T-helper 2 cell treated with Interferon-gamma antibody and Interleukin-4, amounts not matched to agents 100 ng/mL and 5 ng/mL, for 36 hours (primary cell): Measurements from ENCODE around the gene HSPA12A. TPM values are rescaled to one million over a fixed set of nuclear protein-coding genes. Genes with fewer than 3 reads are reported as not detected.

ENCODE experiments used
- intact Hi-C: fragments of 100-400 bp; cut with micrococcal nuclease; formaldehyde crosslinking; loops from one replicate; pipeline ENCODE4 v1.15.1; 2023
- total RNA-seq: library from RNA; stranded (reverse); gene quantifications from 2 replicates; pipeline ENCODE4 v1.2.3, GENCODE V29; 2022

HSPA12A gene
- total RNA-seq, 1 donor from 2014 or later, result 0.09 TPM

GRCh38 chr10:116694243-116694926, 48.0 kb downstream of the HSPA12A start:
- intact Hi-C loops, result no loop called here

- intact Hi-C loops, result no loop called here
Measured at GRCh38 chr10:116692225-116692624, 50.1 kb downstream of the HSPA12A start.

GRCh38 chr10:116691635-116692034, 50.7 kb downstream of the HSPA12A start:
- intact Hi-C loops, result no loop called here

GRCh38 chr10:116690356-116691322, 51.7 kb downstream of the HSPA12A start:
- intact Hi-C loops, result no loop called here

GRCh38 chr10:116689744-116690143, 52.6 kb downstream of the HSPA12A start:
- intact Hi-C loops, result no loop called here

- intact Hi-C loops, result no loop called here
Measured at GRCh38 chr10:116688741-116689495, 53.4 kb downstream of the HSPA12A start.

GRCh38 chr10:116688241-116688711, 54.1 kb downstream of the HSPA12A start:
- intact Hi-C loops, result no loop called here

DNA sequence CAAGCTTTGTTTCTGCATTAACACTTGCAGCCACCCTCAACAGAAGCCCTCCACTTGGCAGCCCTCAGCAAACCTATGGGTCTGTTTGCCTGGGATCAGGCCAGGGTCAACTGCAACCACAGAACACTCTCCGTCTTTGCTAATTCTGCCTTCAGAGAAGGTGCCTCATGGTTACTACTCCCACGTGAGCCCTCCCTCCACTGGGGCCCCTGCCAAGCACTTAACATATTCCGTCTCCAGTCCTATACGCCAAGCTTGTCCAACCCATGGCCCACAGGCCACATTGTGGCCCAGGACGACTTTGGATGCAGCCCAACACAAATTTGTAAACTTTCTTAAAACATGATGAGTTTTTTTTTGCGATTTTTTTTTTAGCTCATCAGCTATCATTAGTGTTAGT, 54.7 kb downstream of the HSPA12A start:
- intact Hi-C loops, result no loop called here

DNA sequence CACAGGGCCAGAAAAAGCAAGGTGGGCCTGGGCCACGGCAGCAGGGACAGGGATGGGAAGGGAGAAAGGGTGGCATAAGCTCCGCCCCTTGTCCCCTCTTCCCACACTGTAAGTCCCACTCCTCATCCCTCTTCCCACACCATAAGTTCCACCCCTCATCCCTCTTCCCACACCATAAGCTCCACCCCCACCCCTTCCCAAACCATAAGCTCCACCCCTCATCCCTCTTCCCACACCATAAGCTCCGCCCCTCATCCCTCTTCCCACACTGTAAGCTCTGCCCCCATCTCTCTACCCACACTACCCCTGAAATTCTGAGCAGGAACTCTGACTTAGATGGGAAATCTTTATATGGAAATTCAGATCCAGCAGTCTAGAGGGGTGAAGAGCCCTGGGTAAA, 55.7 kb downstream of the HSPA12A start:
- intact Hi-C loops, result no loop called here

DNA sequence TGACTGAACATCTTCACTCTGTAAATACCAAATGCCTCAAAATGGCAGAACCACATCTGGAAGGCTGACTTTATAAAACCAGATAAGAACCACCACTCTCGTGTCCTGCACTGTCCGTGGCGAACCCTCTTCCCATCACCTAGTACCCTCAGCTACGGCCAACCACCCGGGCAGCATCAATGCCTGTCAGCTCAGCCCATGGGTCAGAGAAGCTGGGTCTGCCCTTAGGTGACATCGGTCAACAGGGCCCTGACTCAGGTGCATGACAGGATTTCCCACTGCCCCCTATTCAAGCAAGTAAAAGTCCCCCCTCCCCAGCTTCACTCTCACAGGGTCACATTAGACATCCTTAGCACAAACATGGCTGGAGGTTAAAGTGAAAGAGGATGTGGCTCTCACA, 56.6 kb downstream of the HSPA12A start:
- intact Hi-C loops, result no loop called here

GRCh38 chr10:116684781-116685180, 57.6 kb downstream of the HSPA12A start:
- intact Hi-C loops, result loop anchor here (5.0 kb wide), 1 partner anchor 318 kb away; no protein-coding TSS in a partner anchor

GRCh38 chr10:116683821-116684220, 58.5 kb downstream of the HSPA12A start:
- intact Hi-C loops, result loop anchor here (2.0 to 5.0 kb wide), 2 partner anchors 39 to 318 kb away; no protein-coding TSS in a partner anchor

GRCh38 chr10:116683166-116683565, 59.2 kb downstream of the HSPA12A start:
- intact Hi-C loops, result loop anchor here (2.0 to 5.0 kb wide), 2 partner anchors 40 to 319 kb away; no protein-coding TSS in a partner anchor

DNA sequence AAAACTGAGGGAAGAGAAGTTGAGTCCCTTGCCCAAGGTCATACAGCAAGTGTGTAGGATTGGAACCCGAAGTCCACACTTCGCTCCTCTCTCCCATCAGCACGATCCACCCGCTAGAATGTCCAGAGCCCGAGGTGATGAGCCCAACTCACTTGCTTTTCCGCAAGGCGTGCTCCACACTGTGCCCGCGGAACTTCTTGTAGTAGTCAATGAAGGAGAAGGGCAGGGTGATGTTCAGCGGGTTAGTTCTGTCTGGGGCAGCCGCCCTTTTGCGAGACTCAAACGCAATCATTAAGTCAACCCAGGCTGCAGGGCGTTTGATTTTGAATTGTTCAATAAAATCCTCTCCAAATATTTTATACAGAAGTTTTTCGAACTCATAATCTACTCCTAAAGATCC, 63.0 kb downstream of the HSPA12A start:
- intact Hi-C loops, result no loop called here

DNA sequence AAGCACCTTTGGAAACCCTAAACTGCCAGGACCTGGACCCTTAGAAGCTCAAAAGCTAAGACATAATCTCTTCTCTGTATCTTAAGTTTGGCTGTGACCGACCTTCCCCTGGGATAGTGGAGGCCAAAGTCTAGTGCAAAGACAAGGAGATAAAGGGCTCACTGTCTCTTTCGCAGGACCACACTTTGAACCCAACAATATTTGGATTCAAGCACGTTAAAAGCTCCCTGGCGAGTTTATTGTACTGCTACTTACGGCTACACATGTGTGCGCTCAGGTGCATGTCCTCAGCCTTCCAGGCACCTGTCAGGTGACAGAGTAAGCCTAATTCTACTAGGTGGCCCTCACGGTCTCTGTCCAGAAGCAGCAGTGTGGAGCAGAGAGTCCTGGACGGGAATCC, 65.7 kb downstream of the HSPA12A start:
- intact Hi-C loops, result no loop called here

DNA sequence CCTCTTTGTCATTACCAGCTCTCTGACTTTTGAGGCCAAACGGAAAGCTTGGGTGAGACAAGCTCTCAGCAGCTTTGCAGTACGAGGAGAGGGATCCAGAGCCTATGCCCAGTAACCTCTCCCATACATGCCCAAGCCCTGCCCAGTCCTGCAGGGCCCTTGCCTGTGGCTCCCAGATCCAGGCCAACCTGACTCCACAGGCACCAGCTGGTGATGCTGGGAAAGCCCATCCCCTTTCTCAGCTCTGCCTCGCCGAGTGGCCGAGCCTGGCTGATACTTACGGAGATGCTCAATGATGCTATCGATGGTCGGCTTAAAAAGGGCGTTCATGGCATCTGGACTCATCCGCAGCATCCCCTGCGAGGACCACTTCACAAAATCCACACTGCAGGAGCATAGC, 66.2 kb downstream of the HSPA12A start:
- intact Hi-C loops, result no loop called here

- intact Hi-C loops, result no loop called here
Measured at GRCh38 chr10:116674901-116675423, 67.4 kb downstream of the HSPA12A start.

DNA sequence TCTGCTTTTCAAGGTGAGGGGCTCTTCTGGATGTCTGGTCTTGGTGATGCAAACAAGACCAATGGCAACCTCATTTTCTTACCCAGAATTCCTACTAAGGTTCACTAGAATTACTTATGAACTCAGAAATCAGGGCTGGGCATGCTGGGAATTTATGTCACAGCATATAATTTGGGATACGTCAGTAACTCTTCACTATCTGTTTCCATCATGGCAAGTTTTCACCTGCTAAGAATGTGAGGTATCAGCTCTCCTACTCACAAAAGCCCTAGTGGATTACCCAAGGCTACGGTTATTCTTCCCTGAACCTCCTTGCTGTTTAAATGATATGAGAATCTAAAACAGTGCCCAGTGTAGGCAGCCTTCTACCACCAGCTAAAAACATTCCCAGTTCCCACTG, 68.5 kb downstream of the HSPA12A start:
- intact Hi-C loops, result no loop called here

DNA sequence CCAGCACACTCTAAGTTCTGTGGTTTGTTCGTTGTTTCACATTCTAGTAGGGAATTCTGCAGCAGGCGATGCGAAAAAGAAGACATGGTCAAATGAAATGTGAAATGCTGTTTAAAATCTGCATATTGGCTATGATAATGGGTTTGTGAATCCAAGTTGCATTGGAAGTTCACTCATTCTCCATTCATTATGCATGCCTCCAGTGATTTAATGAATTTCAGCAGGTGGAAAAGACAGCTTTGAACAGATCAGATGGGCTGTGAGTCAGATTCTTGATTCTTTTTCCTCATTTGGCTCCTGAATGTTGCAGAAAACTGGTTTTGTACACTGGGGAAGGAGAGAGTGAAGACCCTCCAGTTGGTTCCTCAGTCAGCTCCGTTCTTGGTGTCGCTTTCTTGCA, 69.5 kb downstream of the HSPA12A start:
- intact Hi-C loops, result no loop called here

DNA sequence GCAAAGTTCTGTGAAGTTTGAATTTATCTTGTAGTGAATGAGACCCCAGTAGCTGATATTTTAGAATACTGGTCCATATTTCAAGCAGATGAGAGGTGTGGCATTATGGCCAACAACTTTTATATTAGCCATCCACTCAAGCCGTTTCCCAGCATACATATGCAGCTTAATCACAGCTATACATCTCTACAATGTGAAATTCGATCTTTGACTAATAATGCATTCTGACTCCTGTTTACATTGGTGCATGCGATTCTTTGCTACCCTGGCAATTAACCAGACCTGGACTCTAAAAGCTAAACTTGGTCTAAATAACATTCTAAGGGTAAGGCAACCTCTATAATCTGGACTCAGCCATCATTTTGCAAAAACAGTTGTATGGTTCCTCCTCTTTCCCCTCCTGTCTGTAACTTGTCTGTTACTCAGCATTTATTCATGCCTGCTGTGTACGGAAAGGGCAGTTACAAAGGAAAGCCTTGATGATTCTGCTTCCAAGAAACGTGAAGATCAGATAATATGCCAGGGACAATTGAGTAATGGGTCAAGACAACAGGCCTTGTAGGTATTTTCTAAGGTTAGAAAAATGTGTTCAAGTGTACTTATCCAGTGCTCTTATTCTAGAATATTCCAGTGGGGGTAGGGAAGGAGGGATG, 71.0 kb downstream of the HSPA12A start:
- intact Hi-C loops, result no loop called here

- intact Hi-C loops, result no loop called here
Measured at GRCh38 chr10:116670706-116671105, 71.7 kb downstream of the HSPA12A start.
